NCI-H2081 treated with DMSO at 0.1 percent for 48 hours (cell line): ENCODE data around the gene MFN2.

ENCODE experiments used
- DNase-seq: peaks from one replicate; lab custom pipeline; 2025; lab: John Stamatoyannopoulos, UW

The MFN2 gene

DNA sequence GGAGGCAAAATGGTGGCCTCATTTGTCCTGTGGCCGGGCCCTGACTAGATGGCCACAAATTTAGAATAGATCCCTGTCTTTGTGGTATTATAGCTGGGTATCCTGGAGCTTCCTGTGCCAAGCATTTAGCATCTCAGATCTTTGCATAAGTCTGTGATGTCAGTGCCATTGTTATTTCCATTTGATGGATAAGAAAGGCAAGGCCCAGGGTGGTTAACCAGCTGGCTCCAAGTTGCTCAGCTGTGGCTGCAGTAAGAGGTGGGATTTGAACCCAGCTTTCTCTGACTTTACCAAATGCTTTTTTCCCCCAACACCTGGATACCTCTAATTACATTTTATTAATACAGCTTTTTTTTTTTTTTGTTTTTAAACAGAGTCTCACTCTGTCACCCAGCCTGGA is 71.1 kb downstream of the MFN2 start:
- no peak for DNase-seq

DNA sequence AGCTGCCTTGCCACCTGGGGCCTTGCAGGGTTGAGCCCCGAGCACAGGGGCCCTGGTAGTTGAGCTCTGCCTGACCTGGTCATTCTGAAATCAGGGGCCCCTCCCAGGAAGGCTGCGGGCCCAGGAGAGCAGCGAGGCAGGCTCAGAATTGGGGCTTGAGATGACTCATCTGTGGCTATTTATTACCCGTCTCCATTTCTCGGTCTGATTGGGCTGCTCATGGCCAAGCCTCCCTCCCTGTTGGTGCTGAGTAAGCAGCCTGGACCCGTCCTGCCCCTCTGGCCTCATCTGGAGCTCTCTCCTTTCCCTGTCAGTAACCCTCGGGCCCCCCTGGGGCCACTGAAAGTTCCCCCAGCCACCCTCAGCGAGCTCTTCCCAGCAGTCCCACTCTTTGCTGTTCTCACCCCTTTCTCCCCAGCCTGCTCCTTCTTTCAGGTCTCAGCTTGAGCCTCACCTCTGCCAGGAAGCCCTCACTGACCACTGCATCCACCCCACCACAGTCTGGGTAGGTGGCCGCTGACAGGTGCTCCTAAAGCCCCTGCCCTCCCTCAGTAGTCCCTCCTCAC is 71.8 kb downstream of the MFN2 start:
- no peak for DNase-seq

GRCh38 chr1:12052997-12053686 is 72.9 kb downstream of the MFN2 start:
- no peak for DNase-seq

GRCh38 chr1:12053752-12054548 is 73.7 kb downstream of the MFN2 start:
- no peak for DNase-seq

GRCh38 chr1:12055259-12055658 is 75.0 kb downstream of the MFN2 start:
- DNase-seq = no peak

DNA sequence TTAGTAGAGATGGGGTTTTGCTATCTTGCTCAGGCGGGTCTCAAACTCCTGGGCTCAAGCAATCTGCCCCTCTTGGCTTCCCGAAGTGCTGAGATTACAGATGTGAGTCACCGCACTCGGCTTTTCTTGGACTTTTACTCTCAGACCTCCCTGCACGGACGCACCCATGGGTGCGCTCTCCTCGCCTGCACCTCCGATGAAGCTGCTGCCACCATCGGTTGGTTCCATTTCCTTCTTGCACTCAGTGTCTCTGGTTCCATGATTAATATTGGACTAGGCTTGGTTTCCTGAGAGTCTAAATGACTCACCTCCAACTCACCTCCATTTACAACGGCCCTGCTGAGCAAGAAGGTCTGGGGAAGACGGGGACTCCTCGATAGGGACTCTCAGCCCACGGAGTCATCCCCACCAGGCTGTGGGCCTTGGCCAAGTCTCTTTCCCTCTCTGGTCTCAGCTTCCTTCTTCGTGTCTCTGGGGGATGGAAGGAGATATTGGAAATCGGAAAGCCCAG is 76.1 kb downstream of the MFN2 start:
- no peak for DNase-seq

GRCh38 chr1:12057382-12057781 is 77.1 kb downstream of the MFN2 start:
- no peak for DNase-seq

DNA sequence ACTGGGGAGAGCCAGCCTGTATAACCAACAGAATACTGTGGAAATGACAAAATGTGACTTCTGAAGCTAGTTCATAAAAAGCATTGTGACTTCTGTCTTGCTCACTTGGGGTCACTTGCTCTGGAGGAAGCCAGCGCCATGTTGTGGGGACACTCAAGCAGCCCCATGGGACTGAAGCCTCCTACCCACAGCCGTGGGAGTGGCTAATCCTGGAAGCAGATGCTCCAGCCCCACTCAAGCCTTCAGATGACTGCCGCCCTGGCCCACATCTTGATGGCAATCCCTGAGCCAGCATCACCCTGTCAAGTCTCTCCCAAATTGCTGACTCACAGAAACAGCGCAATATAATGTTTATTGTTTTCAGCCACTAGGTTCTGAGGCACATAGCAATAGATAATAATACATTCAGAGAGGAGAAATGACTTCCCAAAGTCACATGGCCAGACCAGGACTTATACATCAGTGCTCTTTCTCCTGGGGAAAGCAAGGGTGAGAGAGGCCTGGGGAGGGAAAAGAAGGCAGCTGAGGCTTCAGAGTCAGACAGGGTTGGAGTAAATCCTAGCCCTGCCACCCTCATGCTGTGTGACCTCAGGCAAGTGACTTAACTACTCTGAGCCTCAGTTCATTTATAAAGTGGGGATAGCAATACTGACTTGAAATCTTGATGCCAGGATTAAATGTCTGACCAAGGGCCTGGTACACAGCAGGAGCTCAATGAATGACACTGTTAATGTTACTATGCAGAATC is 77.9 kb downstream of the MFN2 start:
- no peak for DNase-seq

GRCh38 chr1:12059226-12059625 is 79.0 kb downstream of the MFN2 start:
- no peak for DNase-seq

DNA sequence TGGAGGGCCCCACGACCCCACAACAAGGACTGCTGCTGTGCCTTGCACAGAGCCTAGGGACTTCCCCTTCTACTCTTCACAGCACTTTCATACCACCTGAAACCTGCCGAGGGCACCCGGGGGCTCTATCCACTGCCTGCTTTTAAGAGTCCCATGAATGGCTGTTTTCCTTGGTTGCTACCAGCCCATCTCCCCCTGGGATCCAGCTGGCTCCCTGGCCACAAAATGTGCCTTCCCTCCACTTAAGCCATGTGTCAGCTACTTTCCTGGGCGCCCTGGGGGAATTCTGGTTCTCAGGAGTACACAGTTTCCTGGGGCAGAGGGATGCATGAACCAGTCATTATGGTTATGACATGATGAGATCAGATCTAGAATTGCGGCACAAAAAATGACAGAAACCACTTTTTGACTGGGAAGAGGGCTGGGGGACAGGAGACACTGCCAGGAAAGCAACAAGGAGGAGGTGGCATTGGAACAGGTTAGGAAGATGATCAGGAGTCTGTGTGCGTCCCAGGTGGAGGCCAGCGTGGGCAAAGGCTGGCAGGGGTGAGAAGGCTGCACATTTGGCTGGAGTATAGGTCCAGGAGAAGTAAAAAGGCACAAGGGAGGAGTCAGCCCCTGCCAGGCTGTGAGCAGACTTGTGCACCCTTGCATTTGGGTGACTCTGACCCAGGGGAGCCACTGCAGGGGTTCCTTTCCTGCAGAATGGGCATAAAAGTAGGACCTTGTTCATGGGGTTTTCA is 79.6 kb downstream of the MFN2 start:
- DNase-seq = no peak

GRCh38 chr1:12060500-12060899 is 80.3 kb downstream of the MFN2 start:
- no peak for DNase-seq
